Adrenal gland (tissue), 5 donors: ENCODE measurements around the gene KCTD17.

Experiments
- CTCF ChIP-seq, 6 experiments: fragments of 450-650 bp in 4 of 6; fragments of 200-600 bp in 2 of 6; sonication (generic) in 1 of 6; IDR thresholded peaks; 1 replicate in 5 of 6; 2 replicates in 1 of 6; pipeline versions ENCODE4 v1.5.1 to v1.8.0; 2016 to 2021; ENCODE audit warnings: antibody characterized with exemption in 6 of 6, mild to moderate bottlenecking in 2 of 6, moderate library complexity in 1 of 6
- POLR2A ChIP-seq, 2 donors: fragments of 450-650 bp; IDR thresholded peaks; one replicate each; pipeline ENCODE4 v1.6.1; 2017; ENCODE audit warnings: antibody characterized with exemption in 2 of 2, mild to moderate bottlenecking in 2 of 2, moderate library complexity in 1 of 2
- donor health status: DM: no; HTN: no; CAD: no.

DNA sequence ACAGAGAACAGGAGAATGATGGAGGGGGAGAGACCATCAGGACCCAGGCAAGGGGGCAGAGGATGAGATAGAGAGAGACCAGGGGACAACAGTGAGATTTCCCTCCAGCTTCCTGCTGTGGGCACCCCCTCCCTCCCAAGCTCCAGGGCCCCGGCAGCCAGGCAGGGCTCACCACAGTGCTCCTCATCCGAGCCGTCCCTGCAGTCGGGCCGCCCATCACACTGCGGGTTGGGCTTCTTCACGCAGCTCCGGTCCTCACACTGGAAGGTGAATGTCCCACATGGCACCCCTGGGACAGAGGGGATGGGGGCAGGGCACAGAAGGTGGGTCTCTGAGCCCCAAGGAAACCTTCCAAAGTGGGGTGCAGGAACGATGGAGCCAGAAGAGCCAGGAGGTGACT, 19.2 kb downstream of the KCTD17 start:
- no peak for TF ChIP-seq CTCF (IDR thresholded peaks at IDR 0.05)
- no peak for TF ChIP-seq POLR2A (IDR thresholded peaks at IDR 0.05)
